Astrocyte (in vitro differentiated cells and primary cell): ENCODE measurements around the gene RAET1G.

ENCODE experiments used
- CTCF ChIP-seq: IDR thresholded peaks from 2 replicates; pipeline ENCODE4 v1.5.1; 2011; ENCODE audit warnings: low read depth, mild to moderate bottlenecking, inconsistent platforms, low read length, moderate library complexity; ENCODE audit not compliant: insufficient read depth
- EZH2 ChIP-seq: IDR thresholded peaks from 2 replicates; pipeline ENCODE4 v1.6.1; 2012; ENCODE audit warnings: mild to moderate bottlenecking, low read length, inconsistent platforms; ENCODE audit not compliant: insufficient read depth

- no peak for TF ChIP-seq CTCF
- TF ChIP-seq EZH2: no peak
Measured at GRCh38 chr6:149895048-149895590, 27.8 kb downstream of the RAET1G start.
